NOMO-1 treated with dmso at 0.1 percent for 144 hours (cell line): Measurements from ENCODE around the gene PARVB.

Source experiments
- DNase-seq: peaks from one replicate; lab custom pipeline; 2025; ENCODE audit not compliant: unreplicated experiment; lab: John Stamatoyannopoulos, UW

Gene PARVB

GRCh38 chr22:44130076-44130711 is 106.1 kb downstream of the PARVB start:
- DNase-seq = no peak

GRCh38 chr22:44131412-44131811 is 107.3 kb downstream of the PARVB start:
- DNase-seq = no peak

GRCh38 chr22:44131989-44132685 is 108.0 kb downstream of the PARVB start:
- DNase-seq = no peak

GRCh38 chr22:44132724-44133123 is 108.6 kb downstream of the PARVB start:
- DNase-seq = no peak

- DNase-seq = no peak
Measured at GRCh38 chr22:44133161-44133560, 109.1 kb downstream of the PARVB start.

GRCh38 chr22:44133901-44134571 is 109.9 kb downstream of the PARVB start:
- no peak for DNase-seq

GRCh38 chr22:44136112-44136511 is 112.0 kb downstream of the PARVB start:
- DNase-seq = no peak

GRCh38 chr22:44136786-44137185 is 112.7 kb downstream of the PARVB start:
- no peak for DNase-seq

- DNase-seq = no peak
Measured at GRCh38 chr22:44137415-44137814, 113.3 kb downstream of the PARVB start.

GRCh38 chr22:44139773-44140172 is 115.7 kb downstream of the PARVB start:
- DNase-seq = no peak

- DNase-seq = no peak
Measured at GRCh38 chr22:44142421-44143104, 118.5 kb downstream of the PARVB start.

GRCh38 chr22:44143105-44143474 is 119.0 kb downstream of the PARVB start:
- DNase-seq = no peak

GRCh38 chr22:44143579-44143978 is 119.5 kb downstream of the PARVB start:
- DNase-seq = no peak

GRCh38 chr22:44144046-44144569 is 120.0 kb downstream of the PARVB start:
- no peak for DNase-seq

GRCh38 chr22:44145544-44145943 is 121.4 kb downstream of the PARVB start:
- no peak for DNase-seq

GRCh38 chr22:44146088-44146861 is 122.2 kb downstream of the PARVB start:
- DNase-seq = no peak

- no peak for DNase-seq
Measured at GRCh38 chr22:44147008-44147645, 123.0 kb downstream of the PARVB start.

- no peak for DNase-seq
Measured at GRCh38 chr22:44147821-44148574, 123.9 kb downstream of the PARVB start.

GRCh38 chr22:44151676-44152075 is 127.6 kb downstream of the PARVB start:
- DNase-seq = no peak

- no peak for DNase-seq
Measured at GRCh38 chr22:44153710-44154109, 129.6 kb downstream of the PARVB start.
